Inflammatory macrophage (primary cell): Measurements from ENCODE around the gene ARGLU1.

ENCODE experiments used
- DNase-seq, 2 donors: peaks; one replicate each; pipeline ENCODE4 v3.0.0-alpha.2; 2020 to 2022

Gene ARGLU1

GRCh38 chr13:106522898-106523525 is 44.9 kb downstream of the ARGLU1 start:
- DNase-seq, result no peak

- DNase-seq, result no peak
Measured at GRCh38 chr13:106522112-106522705, 45.7 kb downstream of the ARGLU1 start.

- no peak for DNase-seq
Measured at GRCh38 chr13:106521095-106521799, 46.7 kb downstream of the ARGLU1 start.

GRCh38 chr13:106520251-106521054 is 47.5 kb downstream of the ARGLU1 start:
- no peak for DNase-seq

GRCh38 chr13:106518512-106518911 is 49.4 kb downstream of the ARGLU1 start:
- no peak for DNase-seq

GRCh38 chr13:106517109-106517847 is 50.7 kb downstream of the ARGLU1 start:
- DNase-seq, result no peak

GRCh38 chr13:106515635-106516254 is 52.2 kb downstream of the ARGLU1 start:
- no peak for DNase-seq

- no peak for DNase-seq
Measured at GRCh38 chr13:106514928-106515634, 52.9 kb downstream of the ARGLU1 start.

GRCh38 chr13:106513025-106513983 is 54.6 kb downstream of the ARGLU1 start:
- DNase-seq, result no peak

GRCh38 chr13:106507560-106508274 is 60.2 kb downstream of the ARGLU1 start:
- peak; percentile 11 to 18 for DNase-seq

- no peak for DNase-seq
Measured at GRCh38 chr13:106506286-106506685, 61.7 kb downstream of the ARGLU1 start.

GRCh38 chr13:106505732-106506131 is 62.2 kb downstream of the ARGLU1 start:
- no peak for DNase-seq

GRCh38 chr13:106505295-106505694 is 62.6 kb downstream of the ARGLU1 start:
- no peak for DNase-seq

GRCh38 chr13:106503730-106504453 is 64.0 kb downstream of the ARGLU1 start:
- no peak for DNase-seq

- DNase-seq, result no peak
Measured at GRCh38 chr13:106503272-106503671, 64.7 kb downstream of the ARGLU1 start.

- DNase-seq, result no peak
Measured at GRCh38 chr13:106500445-106500844, 67.5 kb downstream of the ARGLU1 start.

- no peak for DNase-seq
Measured at GRCh38 chr13:106499896-106500295, 68.0 kb downstream of the ARGLU1 start.

GRCh38 chr13:106499113-106499512 is 68.8 kb downstream of the ARGLU1 start:
- DNase-seq, result no peak

- DNase-seq, result no peak
Measured at GRCh38 chr13:106498571-106498970, 69.4 kb downstream of the ARGLU1 start.
